HG02973 (cell line): ENCODE measurements around the gene SORBS2.

Experiments
- ATAC-seq: cut with Tn5 transposase; IDR thresholded peaks from one replicate; pipeline ENCODE4 v1.9.1; 2021; ENCODE audit warnings: moderate library complexity; ENCODE audit not compliant: unreplicated experiment

SORBS2 gene

GRCh38 chr4:185740471-185740873, 71.5 kb downstream of the SORBS2 start:
- no peak for ATAC-seq

- no peak for ATAC-seq
These were observed 73.2 kb downstream of the SORBS2 start for GRCh38 chr4:185738820-185739219.

- ATAC-seq = no peak
These were observed 73.9 kb downstream of the SORBS2 start for GRCh38 chr4:185738038-185738552.

DNA sequence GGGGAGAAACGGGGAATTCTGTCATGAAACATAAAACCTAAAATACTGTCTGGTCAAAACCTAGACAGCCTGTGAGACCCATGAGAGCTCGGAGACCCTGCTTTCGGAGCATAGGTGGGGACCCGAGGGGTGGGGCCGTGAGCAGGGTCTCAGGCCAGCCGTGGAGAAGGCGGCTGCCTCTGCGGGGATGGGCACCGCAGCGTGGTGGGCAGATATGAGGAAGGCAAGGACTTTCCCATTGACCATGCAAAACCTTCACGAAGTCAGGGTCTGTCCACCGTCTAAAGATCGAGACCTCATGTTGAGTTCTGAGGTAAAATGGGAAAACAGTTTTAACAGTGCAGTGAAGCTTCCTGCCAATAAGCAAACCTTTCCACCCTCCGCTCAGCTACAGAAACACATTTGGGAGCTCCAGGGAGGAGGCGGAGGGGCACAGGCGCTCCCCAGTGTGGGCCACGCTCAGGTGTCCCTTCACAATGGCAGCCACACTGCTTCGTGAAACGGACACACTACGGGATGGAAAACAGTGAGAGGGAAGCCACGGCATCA, 74.4 kb downstream of the SORBS2 start:
- ATAC-seq = no peak

- no peak for ATAC-seq
These were observed 75.1 kb downstream of the SORBS2 start for GRCh38 chr4:185736882-185737281.

DNA sequence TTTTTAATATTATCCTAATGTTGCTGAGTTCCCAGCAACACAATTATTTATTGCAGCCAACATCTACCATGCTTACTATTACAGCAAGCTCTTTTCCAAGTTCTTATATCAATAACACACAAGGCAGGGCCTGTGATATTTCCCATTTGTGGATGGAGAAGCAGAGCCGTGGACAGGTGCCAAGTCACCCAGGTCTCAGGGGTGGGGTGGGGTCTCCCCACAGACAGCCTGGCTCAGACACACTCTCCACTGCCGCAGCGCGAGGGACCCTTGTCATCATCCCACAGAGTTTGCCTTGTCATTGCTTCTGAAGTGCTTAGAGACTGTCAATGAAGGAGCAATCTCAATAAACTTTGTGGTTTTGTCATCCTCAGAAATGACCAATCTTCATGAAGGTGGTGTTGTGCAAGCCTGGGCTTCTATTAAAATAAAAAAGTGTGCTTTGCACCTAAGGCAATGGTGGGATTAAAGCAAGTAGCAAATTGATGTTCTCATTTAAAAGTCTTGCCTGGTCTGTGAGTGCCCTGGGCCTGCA, 76.1 kb downstream of the SORBS2 start:
- no peak for ATAC-seq

- ATAC-seq = no peak
These were observed 77.1 kb downstream of the SORBS2 start for GRCh38 chr4:185734930-185735329.

- ATAC-seq = peak; percentile 56
These were observed 77.8 kb downstream of the SORBS2 start for GRCh38 chr4:185734214-185734613.

DNA sequence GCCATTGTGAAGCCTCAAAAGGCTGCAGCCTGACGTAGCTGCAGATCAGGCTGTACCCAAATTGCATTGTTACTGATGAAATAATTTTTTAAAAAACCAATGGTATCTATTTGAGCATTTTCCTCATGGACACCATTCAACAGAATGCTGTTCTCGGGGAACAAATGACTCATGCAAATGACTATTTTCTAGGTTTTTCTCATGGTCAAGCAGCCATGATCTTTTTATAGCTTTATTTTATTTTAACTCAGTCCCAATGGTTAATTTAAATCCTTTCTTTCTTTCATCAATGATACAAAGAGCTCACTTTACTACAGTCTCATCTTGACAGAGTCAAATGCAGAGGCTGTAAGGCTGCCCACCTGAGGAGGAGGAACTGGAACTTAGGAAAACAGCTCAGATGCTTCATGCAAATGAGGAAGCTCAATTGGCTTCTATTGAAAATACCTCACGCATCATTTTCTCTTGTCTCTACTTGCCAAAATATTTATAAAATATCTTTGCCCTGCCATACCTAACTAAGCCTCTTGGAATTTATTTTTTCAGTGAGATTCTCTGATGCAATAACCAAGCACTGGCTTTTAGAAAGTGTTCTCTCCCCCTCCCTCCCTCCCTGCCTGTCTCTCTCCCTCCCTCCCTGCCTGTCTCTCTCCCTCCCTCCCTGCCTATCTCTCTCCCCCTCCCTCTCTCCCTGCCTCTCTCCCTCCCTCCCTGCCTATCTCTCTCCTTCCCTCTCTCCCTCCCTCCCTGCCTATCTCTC, 81.0 kb downstream of the SORBS2 start:
- peak; percentile 54 for ATAC-seq

DNA sequence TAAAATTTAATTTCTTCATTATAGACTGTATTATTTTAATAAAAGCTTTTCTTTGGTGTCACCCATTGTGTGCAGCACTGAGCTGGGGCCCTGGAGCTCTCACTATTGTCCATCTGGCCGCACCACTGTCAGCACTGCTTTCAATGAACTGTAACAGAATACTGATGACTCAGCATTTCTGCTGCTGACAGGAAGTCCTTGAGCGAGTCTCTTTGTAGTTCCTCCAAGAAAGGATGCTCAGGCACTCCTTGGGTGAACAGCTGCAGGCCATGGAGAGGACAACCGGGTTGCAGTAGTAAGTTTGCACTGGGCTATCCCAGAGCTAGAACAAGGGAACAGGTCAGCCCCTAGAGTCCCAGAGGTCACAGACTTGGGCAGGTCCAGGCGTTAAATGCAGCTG, 81.6 kb downstream of the SORBS2 start:
- ATAC-seq = peak; percentile 45

DNA sequence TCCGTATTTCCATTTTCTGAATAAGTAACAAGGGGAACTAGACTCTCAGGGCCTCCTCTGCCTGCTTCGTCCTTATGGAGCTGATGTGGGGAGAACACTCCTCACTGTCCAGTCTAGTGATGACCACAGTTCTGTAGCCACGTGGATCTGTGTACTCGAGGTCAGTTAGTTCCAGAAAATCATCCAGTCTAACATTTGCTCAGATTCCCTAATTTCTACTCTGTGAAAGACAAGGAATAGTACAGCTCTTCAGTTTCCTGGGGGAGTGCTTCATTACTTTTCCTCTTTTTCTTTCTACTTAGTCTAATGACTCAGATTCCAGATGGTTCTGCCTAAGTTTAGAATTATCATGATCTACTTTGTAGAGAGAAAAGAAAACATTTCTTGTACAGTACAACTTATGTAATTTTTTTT, 82.6 kb downstream of the SORBS2 start:
- ATAC-seq = no peak

- no peak for ATAC-seq
These were observed 83.1 kb downstream of the SORBS2 start for GRCh38 chr4:185728893-185729292.

GRCh38 chr4:185726931-185727330, 85.1 kb downstream of the SORBS2 start:
- no peak for ATAC-seq

DNA sequence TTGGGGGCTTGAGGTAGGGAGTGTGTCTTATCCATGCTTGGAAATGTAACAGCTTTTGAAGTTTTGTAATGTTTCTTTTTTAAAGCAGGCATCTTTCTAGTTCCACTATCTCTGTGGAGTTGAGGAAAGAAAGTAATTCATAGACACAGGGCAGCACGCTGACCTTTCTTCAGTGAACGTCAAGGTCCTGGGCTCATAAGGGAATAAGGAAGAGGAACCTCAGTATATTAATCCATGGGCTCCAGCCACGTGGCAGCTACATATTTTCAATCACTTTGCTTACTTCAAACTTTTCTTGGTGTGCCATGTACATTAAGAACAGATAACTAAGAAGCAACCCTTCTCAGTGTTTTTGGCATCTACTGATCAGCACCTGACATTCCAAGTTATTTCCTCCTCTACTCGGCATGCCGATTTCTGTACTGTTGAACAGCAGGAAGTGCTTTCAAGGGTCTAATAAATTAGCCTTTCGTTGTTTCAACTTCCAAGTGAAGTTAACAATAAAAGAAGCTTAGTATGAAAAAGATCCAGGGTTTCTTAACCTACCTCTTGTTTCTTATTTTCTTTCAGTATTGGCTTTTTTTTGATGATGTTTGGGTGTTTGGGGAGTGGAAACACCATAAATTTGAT, 88.2 kb downstream of the SORBS2 start:
- no peak for ATAC-seq

DNA sequence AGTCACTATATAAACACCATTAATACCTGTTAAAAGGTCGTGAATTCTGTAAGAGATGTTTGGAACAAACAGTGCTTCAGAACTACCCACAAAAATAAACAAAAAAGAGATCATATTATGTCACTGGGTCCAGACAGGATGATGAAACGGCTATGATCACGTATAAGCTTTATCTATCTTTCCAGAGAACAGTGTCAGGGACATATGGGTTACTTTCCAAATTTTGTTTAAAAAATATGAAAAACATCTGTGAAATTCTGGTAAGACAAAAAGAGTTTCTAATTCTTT, 90.0 kb downstream of the SORBS2 start:
- no peak for ATAC-seq

DNA sequence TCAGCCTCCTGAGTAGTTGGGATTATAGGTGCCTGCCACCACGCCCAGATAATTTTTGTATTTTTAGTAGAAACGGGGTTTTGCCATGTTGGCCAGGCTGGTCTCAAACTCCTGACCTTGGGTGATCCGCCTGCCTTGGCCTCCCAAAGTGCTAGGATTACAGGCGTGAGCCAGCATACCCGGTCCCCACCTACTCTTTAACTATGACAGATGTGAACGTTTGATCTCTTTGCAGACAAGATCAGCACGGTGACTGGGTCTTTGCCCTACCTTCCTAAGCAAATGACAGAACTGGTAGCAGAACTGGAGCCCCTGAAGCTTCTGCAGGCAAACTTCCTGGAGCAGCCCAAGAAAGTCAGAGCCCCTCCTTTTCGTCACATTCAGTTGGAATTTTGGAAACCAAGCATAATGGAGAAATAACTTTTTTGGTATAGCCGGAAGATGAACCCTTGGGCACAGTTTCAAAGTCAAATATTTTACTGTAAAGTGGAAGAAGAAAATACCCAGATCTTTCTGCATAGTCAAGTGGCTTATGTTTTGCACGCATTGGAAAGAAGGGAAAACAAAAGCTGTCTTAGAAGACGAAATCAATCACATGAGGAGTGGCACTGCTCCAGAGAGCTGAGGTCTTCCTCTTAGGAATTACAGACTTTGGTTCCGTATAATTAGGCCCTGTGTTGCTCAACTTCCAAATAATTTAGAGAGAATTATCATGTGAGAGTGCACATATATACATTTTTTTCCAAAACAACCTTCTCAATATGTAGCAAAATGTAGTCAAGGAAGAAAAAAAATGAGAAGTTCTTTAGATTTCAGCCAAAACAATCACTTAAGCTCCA, 90.6 kb downstream of the SORBS2 start:
- ATAC-seq = no peak

DNA sequence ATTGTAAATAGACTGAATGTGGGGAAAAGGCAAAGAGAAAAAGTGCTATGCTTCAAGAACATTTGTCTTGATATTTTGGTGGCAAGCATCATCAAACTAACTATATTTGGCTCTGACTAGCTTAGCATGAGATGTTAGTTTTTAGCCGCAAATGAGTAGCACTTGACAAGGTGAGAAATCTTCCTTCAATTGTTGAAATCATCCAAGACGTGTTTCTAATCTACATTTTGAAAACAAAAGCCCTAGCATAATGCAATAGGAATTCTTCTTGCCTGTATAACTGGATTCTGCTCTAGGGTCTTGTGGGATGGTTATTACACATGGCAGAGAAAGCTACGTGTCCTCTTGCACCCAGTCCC, 92.5 kb downstream of the SORBS2 start:
- ATAC-seq = no peak

DNA sequence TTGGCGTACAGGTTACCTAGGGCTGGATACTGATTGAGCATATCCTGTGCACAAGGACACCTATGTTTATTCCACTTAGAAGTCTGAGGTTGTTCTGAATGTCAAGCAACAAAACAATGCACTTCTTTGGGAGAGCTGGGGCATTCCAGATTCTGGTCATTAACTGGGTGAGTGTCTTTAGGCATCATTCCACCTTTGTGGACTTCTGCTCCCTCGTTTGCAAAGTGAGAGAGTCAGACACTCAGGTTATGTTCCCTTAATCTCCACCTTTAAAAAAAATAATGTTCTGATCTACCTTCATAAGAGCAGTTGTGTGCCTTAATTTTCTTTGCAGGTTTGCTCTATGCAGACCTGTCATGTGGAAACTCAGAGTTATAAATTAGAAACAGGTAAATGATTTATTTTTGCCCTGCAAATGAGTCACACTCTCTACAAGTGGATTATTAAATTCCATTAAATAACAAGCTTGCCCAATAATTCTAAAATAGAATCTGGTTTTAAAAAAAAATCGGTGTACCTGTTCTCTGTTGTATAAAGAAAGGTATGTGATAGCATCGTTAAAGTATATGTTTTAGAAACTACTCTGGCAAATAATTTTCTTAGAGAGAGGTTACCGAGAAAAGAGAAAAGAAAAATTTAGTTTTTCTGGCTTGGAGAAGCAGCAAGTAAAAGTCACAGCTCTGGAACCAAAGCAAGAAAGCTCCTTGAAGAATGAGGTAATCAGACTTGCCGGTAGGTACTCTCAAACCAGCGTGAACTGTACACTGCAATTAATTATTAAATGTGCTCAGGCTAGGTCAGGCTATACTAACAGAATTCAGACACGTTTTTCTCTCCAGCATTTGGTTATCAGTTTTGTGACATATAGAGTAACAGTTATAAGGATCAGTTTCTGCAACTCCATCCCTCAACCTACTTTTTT, 93.2 kb downstream of the SORBS2 start:
- ATAC-seq = no peak

GRCh38 chr4:185717377-185717741, 94.6 kb downstream of the SORBS2 start:
- no peak for ATAC-seq
